T-cell (primary cell): ENCODE results near the gene NEK10. TPM values are rescaled to one million over a fixed set of nuclear protein-coding genes. Genes with fewer than 3 reads are reported as not detected.
"Not testable (repeated sequence)": the region's sequence is repeated elsewhere in the genome, so short reads cannot be mapped to it uniquely, and the experiment has no call there.

Experiments
- ATAC-seq, 4 experiments: fragments of 200-7000 bp in 3 of 4; fragments of 150-1000 bp in 1 of 4; cut with Tn5 transposase; replicated peaks in 1 of 4; 1 replicate in 3 of 4; 2 replicates in 1 of 4; pipeline ENCODE4 v1.10.0; 2021; ENCODE audit warnings: moderate library complexity in 3 of 4, mild to moderate bottlenecking in 2 of 4, moderate number of reproducible peaks in 1 of 4
- CTCF ChIA-PET, 2 donors: fragments of 300-600 bp; sonication (Branson Sonifier 250); formaldehyde crosslinking; loops; one replicate each; lab custom pipeline; 2022; ENCODE audit warnings: antibody characterized with exemption in 2 of 2; lab: Charles Lee
- POLR2A ChIA-PET, 2 donors: fragments of 300-600 bp; sonication (Branson Sonifier 250); formaldehyde crosslinking; loops; one replicate each; lab custom pipeline; 2022; ENCODE audit warnings: antibody characterized with exemption in 2 of 2; lab: Charles Lee
- DNase-seq, 35 experiments: peaks; one replicate each; pipeline versions ENCODE4 v3.0.0 to v3.0.0-alpha.2; 2013 to 2023
- H3K27ac ChIP-seq: one replicate; pipeline ENCODE4 v1.5.1; 2013; ENCODE audit warnings: low read length
- H3K27me3 ChIP-seq, 2 experiments: replicated peaks in 1 of 2; 1 replicate in 1 of 2; 2 replicates in 1 of 2; pipeline versions ENCODE4 v1.6.1 to v1.7.0; 2013; ENCODE audit warnings: low read length in 1 of 2, mixed read lengths in 1 of 2; ENCODE audit not compliant: control insufficient read depth in 2 of 2, insufficient read depth in 2 of 2; ENCODE audit errors: extremely low read depth in 1 of 2
- H3K36me3 ChIP-seq, 2 donors: 1 replicate in 1 of 2; 2 replicates in 1 of 2; pipeline versions ENCODE4 v1.6.1 to v1.7.0; 2013; ENCODE audit warnings: low read length in 1 of 2; ENCODE audit not compliant: control insufficient read depth in 2 of 2, insufficient read depth in 1 of 2; ENCODE audit errors: extremely low read depth in 1 of 2
- H3K4me1 ChIP-seq, 2 experiments: 1 replicate in 1 of 2; 2 replicates in 1 of 2; pipeline versions ENCODE4 v1.6.1 to v1.7.0; 2013; ENCODE audit warnings: low read length in 2 of 2, mixed read lengths in 1 of 2; ENCODE audit not compliant: insufficient read depth in 2 of 2, control insufficient read depth in 1 of 2; ENCODE audit errors: extremely low read depth in 1 of 2
- H3K4me3 ChIP-seq, 2 donors: 1 replicate in 1 of 2; 2 replicates in 1 of 2; pipeline versions ENCODE4 v1.5.1 to v1.7.0; 2013; ENCODE audit warnings: mild to moderate bottlenecking in 2 of 2, low read length in 1 of 2, moderate library complexity in 1 of 2; ENCODE audit not compliant: control insufficient read depth in 1 of 2; ENCODE audit errors: extremely low read depth in 1 of 2
- H3K9me3 ChIP-seq: 2 replicates; pipeline ENCODE4 v1.7.0; 2013
- H3K27ac Mint-ChIP-seq, 2 donors: one replicate each; pipeline ENCODE4 v1.8.0; 2020 to 2021; ENCODE audit warnings: mild to moderate bottlenecking in 2 of 2, mixed read lengths in 2 of 2
- H3K27me3 Mint-ChIP-seq, 2 donors: one replicate each; pipeline ENCODE4 v1.8.0; 2021 to 2022; ENCODE audit warnings: mixed read lengths in 2 of 2
- H3K36me3 Mint-ChIP-seq: one replicate; pipeline ENCODE4 v1.8.0; 2021; ENCODE audit warnings: mixed read lengths
- H3K4me1 Mint-ChIP-seq, 3 donors: one replicate each; pipeline ENCODE4 v1.8.0; 2020 to 2022; ENCODE audit warnings: mixed read lengths in 3 of 3, mild to moderate bottlenecking in 1 of 3
- H3K4me3 Mint-ChIP-seq, 3 donors: one replicate each; pipeline ENCODE4 v1.8.0; 2020 to 2022; ENCODE audit warnings: mild to moderate bottlenecking in 3 of 3, mixed read lengths in 3 of 3, moderate library complexity in 3 of 3
- H3K9me3 Mint-ChIP-seq, 3 donors: one replicate each; pipeline ENCODE4 v1.8.0; 2020 to 2022; ENCODE audit warnings: mixed read lengths in 3 of 3
- WGBS: methylation state at CpG from one replicate; pipeline ENCODE4 v1.1.5; 2013; ENCODE audit warnings: missing lambda C conversion rate; ENCODE audit not compliant: insufficient coverage; 5-methylcytosine and 5-hydroxymethylcytosine counted together
- total RNA-seq, 35 experiments: library from RNA in 6 of 35; stranded (reverse) in 6 of 35; fragments of 120-200 nt in 1 of 35; gene quantifications; one replicate each; pipeline versions ENCODE4 v1.2.1 to v1.2.4 and lab custom pipeline; 2013 to 2026

NEK10 gene
- total RNA-seq, 5 donors from 2014 or later (not counting 1 experiment from before 2014, with no cell fraction given) = 0.73 to 2.2 (median 1.2) TPM

GRCh38 chr3:27333843-27334242 lies 35.3 kb downstream of the NEK10 start:
- no peak for ATAC-seq
- DNase-seq = no peak

GRCh38 chr3:27328982-27329762 lies 40.0 kb downstream of the NEK10 start:
- not testable (repeated sequence) for ATAC-seq

More at GRCh38 chr3:27333843-27334242, 35.3 kb downstream of the NEK10 start:
- no peaks in the 10 kb centered on the region for H3K4me1 Mint-ChIP-seq
- no peaks in the 10 kb centered on the region for H3K36me3 ChIP-seq
- H3K9me3 Mint-ChIP-seq = no peaks in the 10 kb centered on the region
- peaks cover 6% of the 10 kb centered on the region for H3K36me3 Mint-ChIP-seq
- CTCF ChIA-PET = interaction anchor here in 1 of 2 donors (0.7 to 1.4 kb wide), 2 partner anchors 20 to 976 kb away, joined by 3 read pairs; no protein-coding TSS in a partner anchor
- no peak overlapping the region for H3K4me3 Mint-ChIP-seq
- peaks cover 0 to 12% of the 10 kb centered on the region in 2 experiments for H3K27me3 ChIP-seq
- POLR2A ChIA-PET = interaction anchor here in 1 of 2 donors (0.6 kb wide), 1 partner anchor 902 kb away, joined by 3 read pairs; no protein-coding TSS in a partner anchor
- no peak overlapping the region for H3K27ac Mint-ChIP-seq
- H3K4me1 ChIP-seq = no peaks in the 10 kb centered on the region
- no peaks in the 10 kb centered on the region for H3K27me3 Mint-ChIP-seq
- no peak overlapping the region for H3K27ac ChIP-seq
- no peaks in the 10 kb centered on the region for H3K9me3 ChIP-seq
- H3K4me3 ChIP-seq = no peak overlapping the region

GRCh38 chr3:27326629-27327545 lies 42.3 kb downstream of the NEK10 start:
- Histone ChIP-seq H3K27me3 (no peaks in the 10 kb centered on the region), H3K9me3 (no peaks in the 10 kb centered on the region), H3K4me1 (no peaks in the 10 kb centered on the region), H3K36me3 (no peaks in the 10 kb centered on the region), H3K4me3 (no peak overlapping the region), H3K27ac (no peak overlapping the region)
- Mint-ChIP-seq H3K36me3 (peaks cover 5% of the 10 kb centered on the region), H3K4me1 (no peaks in the 10 kb centered on the region), H3K27ac (no peak overlapping the region), H3K27me3 (no peaks in the 10 kb centered on the region), H3K4me3 (no peak overlapping the region), H3K9me3 (peaks cover 3 to 7% (median 5%) of the 10 kb centered on the region in 3 donors)
- 90% methylated on average over 2 of the region's 8 CpGs for WGBS
- POLR2A ChIA-PET = no interaction called here
- ATAC-seq = no peak
- no peak for DNase-seq
- CTCF ChIA-PET = interaction anchor here in 1 of 2 donors (0.6 kb wide), 1 partner anchor 18 kb away, joined by 4 read pairs; no protein-coding TSS in a partner anchor

More at GRCh38 chr3:27328982-27329762, 40.0 kb downstream of the NEK10 start:
- DNase-seq, H3K4me1 Mint-ChIP-seq, H3K36me3 ChIP-seq, POLR2A ChIA-PET, H3K4me1 ChIP-seq, H3K27me3 Mint-ChIP-seq, H3K9me3 ChIP-seq, H3K4me3 ChIP-seq, H3K4me3 Mint-ChIP-seq, H3K27ac ChIP-seq, H3K9me3 Mint-ChIP-seq, H3K27ac Mint-ChIP-seq, CTCF ChIA-PET: not testable (repeated sequence)
- H3K27me3 ChIP-seq = peaks cover 0 to 12% of the 10 kb centered on the region in 2 experiments
- H3K36me3 Mint-ChIP-seq = peaks cover 11% of the 10 kb centered on the region
- 100% methylated on average over 3 of the region's 4 CpGs for WGBS

- Histone ChIP-seq H3K4me1 (no peaks in the 10 kb centered on the region), H3K36me3 (no peaks in the 10 kb centered on the region), H3K27me3 (no peaks in the 10 kb centered on the region), H3K9me3 (no peaks in the 10 kb centered on the region), H3K4me3 (no peak overlapping the region), H3K27ac (no peak overlapping the region)
- H3K36me3 Mint-ChIP-seq = peaks cover 5% of the 10 kb centered on the region
- H3K4me3 Mint-ChIP-seq = no peak overlapping the region
- H3K4me1 Mint-ChIP-seq = no peaks in the 10 kb centered on the region
- H3K27ac Mint-ChIP-seq = no peak overlapping the region
- peaks cover 3 to 7% (median 5%) of the 10 kb centered on the region in 3 donors for H3K9me3 Mint-ChIP-seq
- POLR2A ChIA-PET = no interaction called here
- CTCF ChIA-PET = interaction anchor here (0.6 kb wide), 2 partner anchors 18 to 121 kb away, joined by 4 to 9 read pairs; no protein-coding TSS in a partner anchor
- H3K27me3 Mint-ChIP-seq = no peaks in the 10 kb centered on the region
- no CpG with 5 or more reads among the region's 1 CpG for WGBS
- DNase-seq (no peak), ATAC-seq (no peak)
These were observed 43.0 kb downstream of the NEK10 start for GRCh38 chr3:27326202-27326601.

GRCh38 chr3:27325419-27325818 lies 43.8 kb downstream of the NEK10 start:
- ATAC-seq = no peak
- H3K4me3 ChIP-seq = no peak overlapping the region
- Mint-ChIP-seq H3K36me3 (peaks cover 5% of the 10 kb centered on the region), H3K27me3 (no peaks in the 10 kb centered on the region), H3K27ac (no peak overlapping the region), H3K4me1 (no peaks in the 10 kb centered on the region), H3K9me3 (peaks cover 3 to 7% (median 5%) of the 10 kb centered on the region in 3 donors), H3K4me3 (no peak overlapping the region)
- H3K27me3 ChIP-seq = no peaks in the 10 kb centered on the region
- H3K27ac ChIP-seq = no peak overlapping the region
- H3K4me1 ChIP-seq = no peaks in the 10 kb centered on the region
- ChIA-PET POLR2A (no interaction called here), CTCF (interaction anchor here in 1 of 2 donors (0.6 kb wide), 1 partner anchor 122 kb away, joined by 9 read pairs; no protein-coding TSS in a partner anchor)
- DNase-seq = no peak
- H3K9me3 ChIP-seq = no peaks in the 10 kb centered on the region
- no CpG with 5 or more reads among the region's 1 CpG for WGBS
- no peaks in the 10 kb centered on the region for H3K36me3 ChIP-seq

- Histone ChIP-seq H3K36me3 (no peaks in the 10 kb centered on the region), H3K27ac (no peak overlapping the region), H3K4me1 (no peaks in the 10 kb centered on the region), H3K27me3 (no peaks in the 10 kb centered on the region), H3K4me3 (no peak overlapping the region), H3K9me3 (no peaks in the 10 kb centered on the region)
- CTCF ChIA-PET = no interaction called here
- no peak for ATAC-seq
- peaks cover 3 to 7% (median 5%) of the 10 kb centered on the region in 3 donors for H3K9me3 Mint-ChIP-seq
- no peak for DNase-seq
- no peaks in the 10 kb centered on the region for H3K4me1 Mint-ChIP-seq
- no peak overlapping the region for H3K4me3 Mint-ChIP-seq
- peaks cover 5% of the 10 kb centered on the region for H3K36me3 Mint-ChIP-seq
- H3K27me3 Mint-ChIP-seq = no peaks in the 10 kb centered on the region
- POLR2A ChIA-PET = no interaction called here
- WGBS = 53% methylated on average over 2 of the region's 2 CpGs
- H3K27ac Mint-ChIP-seq = no peak overlapping the region
These were observed 44.5 kb downstream of the NEK10 start for GRCh38 chr3:27324686-27325085.
